Measurements from ENCODE around the gene TTLL12. TPM values are rescaled to one million over a fixed set of nuclear protein-coding genes. Genes with fewer than 3 reads are reported as not detected.

Gene TTLL12
- total RNA-seq, 1 donor from 2014 or later, result 36.6 TPM

- H3K4me1 Mint-ChIP-seq (ENCODE audit: low read depth, unreplicated experiment), result peaks cover 23% of the 10 kb centered on the region
- no peak for DNase-seq
- no peak for TF ChIP-seq CTCF (IDR thresholded peaks at IDR 0.05; ENCODE audit: partially characterized antibody, unreplicated experiment)
- no peaks in the 10 kb centered on the region for H3K9me3 Mint-ChIP-seq (ENCODE audit: unreplicated experiment)
- no peak overlapping the region for H3K27ac Mint-ChIP-seq (ENCODE audit: unreplicated experiment)
- peaks cover 3% of the 10 kb centered on the region for H3K27me3 Mint-ChIP-seq (ENCODE audit: unreplicated experiment)
- no peaks in the 10 kb centered on the region for H3K36me3 Mint-ChIP-seq (ENCODE audit: unreplicated experiment)
- no peak overlapping the region for H3K4me3 Mint-ChIP-seq (ENCODE audit: unreplicated experiment)
Observed at GRCh38 chr22:43199541-43199940, 12.6 kb upstream of the TTLL12 start.

- no peak for TF ChIP-seq CTCF (IDR thresholded peaks at IDR 0.05; ENCODE audit: partially characterized antibody, unreplicated experiment)
- Mint-ChIP-seq H3K27me3 (ENCODE audit: unreplicated experiment) (peaks cover 3% of the 10 kb centered on the region), H3K4me1 (ENCODE audit: low read depth, unreplicated experiment) (peaks cover 23% of the 10 kb centered on the region), H3K36me3 (ENCODE audit: unreplicated experiment) (no peaks in the 10 kb centered on the region), H3K27ac (ENCODE audit: unreplicated experiment) (no peak overlapping the region), H3K9me3 (ENCODE audit: unreplicated experiment) (no peaks in the 10 kb centered on the region), H3K4me3 (ENCODE audit: unreplicated experiment) (no peak overlapping the region)
- no peak for DNase-seq
Observed at GRCh38 chr22:43198936-43199335, 12.0 kb upstream of the TTLL12 start.

- H3K4me3 Mint-ChIP-seq (ENCODE audit: unreplicated experiment), result no peak overlapping the region
- H3K4me1 Mint-ChIP-seq (ENCODE audit: low read depth, unreplicated experiment), result peaks cover 23% of the 10 kb centered on the region
- peaks cover 3% of the 10 kb centered on the region for H3K27me3 Mint-ChIP-seq (ENCODE audit: unreplicated experiment)
- no peak for TF ChIP-seq CTCF (IDR thresholded peaks at IDR 0.05; ENCODE audit: partially characterized antibody, unreplicated experiment)
- H3K27ac Mint-ChIP-seq (ENCODE audit: unreplicated experiment), result no peak overlapping the region
- H3K36me3 Mint-ChIP-seq (ENCODE audit: unreplicated experiment), result no peaks in the 10 kb centered on the region
- no peaks in the 10 kb centered on the region for H3K9me3 Mint-ChIP-seq (ENCODE audit: unreplicated experiment)
- no peak for DNase-seq
Observed at GRCh38 chr22:43198126-43198525, 11.2 kb upstream of the TTLL12 start.

GRCh38 chr22:43197271-43197941 lies 10.5 kb upstream of the TTLL12 start:
- no peak overlapping the region for H3K4me3 Mint-ChIP-seq (ENCODE audit: unreplicated experiment)
- H3K27ac Mint-ChIP-seq (ENCODE audit: unreplicated experiment), result no peak overlapping the region
- peaks cover 3% of the 10 kb centered on the region for H3K27me3 Mint-ChIP-seq (ENCODE audit: unreplicated experiment)
- TF ChIP-seq CTCF (IDR thresholded peaks at IDR 0.05; ENCODE audit: partially characterized antibody, unreplicated experiment), result no peak
- H3K9me3 Mint-ChIP-seq (ENCODE audit: unreplicated experiment), result no peaks in the 10 kb centered on the region
- H3K36me3 Mint-ChIP-seq (ENCODE audit: unreplicated experiment), result no peaks in the 10 kb centered on the region
- peaks cover 16% of the 10 kb centered on the region for H3K4me1 Mint-ChIP-seq (ENCODE audit: low read depth, unreplicated experiment)
- no peak for DNase-seq

GRCh38 chr22:43191831-43192230 lies 4.9 kb upstream of the TTLL12 start:
- Mint-ChIP-seq H3K4me3 (ENCODE audit: unreplicated experiment) (no peak overlapping the region), H3K4me1 (ENCODE audit: low read depth, unreplicated experiment) (no peaks in the 10 kb centered on the region), H3K27me3 (ENCODE audit: unreplicated experiment) (peaks cover 3% of the 10 kb centered on the region), H3K9me3 (ENCODE audit: unreplicated experiment) (peaks cover 6% of the 10 kb centered on the region), H3K27ac (ENCODE audit: unreplicated experiment) (no peak overlapping the region), H3K36me3 (ENCODE audit: unreplicated experiment) (peaks cover 4% of the 10 kb centered on the region)
- TF ChIP-seq CTCF (IDR thresholded peaks at IDR 0.05; ENCODE audit: partially characterized antibody, unreplicated experiment), result no peak
- DNase-seq, result no peak

Data from glutamatergic neuron (in vitro differentiated cells).